GM21576 (cell line): ENCODE measurements around the gene PDE6H.

ENCODE experiments used
- ATAC-seq: cut with Tn5 transposase; IDR thresholded peaks from one replicate; pipeline ENCODE4 v1.9.1; 2021; ENCODE audit warnings: mild to moderate bottlenecking, moderate library complexity; ENCODE audit not compliant: unreplicated experiment

PDE6H gene

GRCh38 chr12:14999021-14999694 is 26.3 kb downstream of the PDE6H start:
- no peak for ATAC-seq

DNA sequence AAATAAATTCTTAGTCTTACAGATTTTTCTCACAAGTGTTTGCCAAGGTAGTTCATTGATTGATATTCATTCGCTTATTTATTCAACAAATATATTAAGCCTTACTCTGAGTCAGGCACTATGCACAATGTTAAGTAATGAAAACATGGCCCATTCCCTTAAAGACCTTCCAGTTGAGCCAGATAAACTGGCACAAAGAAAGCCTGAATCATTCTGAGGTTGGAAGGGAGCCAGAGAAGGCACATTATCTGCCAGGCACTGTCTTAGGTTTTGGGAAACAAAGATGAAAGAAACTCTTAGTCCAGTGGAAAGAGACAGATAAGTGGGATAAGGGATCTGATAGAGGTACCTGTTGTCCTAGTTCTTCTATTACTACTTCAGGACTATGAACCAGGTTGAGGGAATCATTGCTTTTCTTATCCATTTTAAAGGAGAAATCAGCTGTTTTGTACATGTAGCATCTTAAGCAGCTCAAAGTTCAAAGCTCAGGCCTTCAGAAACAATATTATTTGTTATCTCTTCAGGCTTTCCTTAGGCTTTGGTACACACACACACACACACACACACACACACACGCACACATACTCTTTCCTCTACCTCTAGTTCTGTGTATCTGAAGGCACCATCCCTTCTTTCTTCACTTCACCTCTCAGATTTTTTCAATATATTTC is 27.0 kb downstream of the PDE6H start:
- ATAC-seq = no peak

DNA sequence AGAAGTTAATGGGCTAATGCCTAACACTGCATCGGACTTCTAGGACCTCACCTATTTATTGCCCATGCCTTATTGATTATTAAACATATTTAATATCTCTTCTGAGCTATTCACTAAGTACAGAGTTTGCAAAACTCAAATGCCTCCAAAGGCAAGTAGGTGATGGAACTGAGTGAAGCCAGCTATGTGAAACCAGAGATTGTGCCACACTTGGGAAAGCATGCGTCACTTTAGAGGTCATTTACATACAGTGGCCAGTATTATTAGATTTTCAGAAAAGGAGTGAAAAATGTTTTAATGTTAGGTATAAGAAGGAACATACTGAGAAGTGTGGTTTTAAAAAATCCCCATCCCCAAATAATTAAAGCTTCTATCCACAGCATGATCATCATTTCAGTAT is 27.7 kb downstream of the PDE6H start:
- no peak for ATAC-seq

GRCh38 chr12:15001733-15002382 is 29.0 kb downstream of the PDE6H start:
- no peak for ATAC-seq

GRCh38 chr12:15004421-15004820 is 31.6 kb downstream of the PDE6H start:
- ATAC-seq = no peak

DNA sequence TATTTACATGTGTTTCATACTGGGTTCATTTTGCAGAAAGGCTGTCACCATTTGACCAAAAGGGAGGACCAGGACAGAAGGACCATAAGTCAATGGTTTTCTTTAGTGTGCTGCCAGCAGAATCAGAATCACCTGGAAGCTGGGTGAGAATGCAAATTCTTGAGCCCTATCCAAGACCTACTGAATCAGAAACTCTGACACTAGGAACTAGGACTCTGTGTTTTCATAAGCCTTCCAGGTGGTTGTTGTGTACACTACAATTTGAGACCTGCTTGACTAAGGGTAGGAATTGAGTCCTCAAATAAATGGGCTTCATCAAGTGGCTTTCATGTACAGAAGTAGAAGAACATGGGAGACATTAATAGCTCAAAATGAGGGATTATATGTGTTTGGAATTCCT is 32.2 kb downstream of the PDE6H start:
- no peak for ATAC-seq

GRCh38 chr12:15007551-15007950 is 34.7 kb downstream of the PDE6H start:
- no peak for ATAC-seq

DNA sequence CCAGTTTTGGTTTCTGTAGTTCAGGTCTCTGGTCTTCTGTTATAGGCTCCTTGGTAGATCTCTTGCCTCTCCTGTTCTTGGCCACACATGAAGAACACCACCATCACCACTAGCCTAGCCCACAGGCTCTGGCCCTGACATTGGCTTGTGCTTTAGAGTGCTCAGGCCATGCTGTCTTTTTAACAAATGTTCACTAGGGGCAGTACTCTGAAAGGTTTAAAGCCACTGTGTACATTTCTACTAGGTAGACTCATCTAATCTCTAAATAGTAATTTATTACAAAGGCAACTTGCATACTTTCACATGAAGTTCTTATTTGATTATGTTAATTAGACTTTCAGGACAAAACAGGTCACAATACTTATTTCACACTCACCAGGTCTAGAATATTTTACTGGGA is 38.3 kb downstream of the PDE6H start:
- ATAC-seq = no peak

GRCh38 chr12:15013634-15014179 is 40.9 kb downstream of the PDE6H start:
- ATAC-seq = no peak

GRCh38 chr12:15014708-15015107 is 41.9 kb downstream of the PDE6H start:
- no peak for ATAC-seq

GRCh38 chr12:15015121-15015520 is 42.3 kb downstream of the PDE6H start:
- no peak for ATAC-seq

DNA sequence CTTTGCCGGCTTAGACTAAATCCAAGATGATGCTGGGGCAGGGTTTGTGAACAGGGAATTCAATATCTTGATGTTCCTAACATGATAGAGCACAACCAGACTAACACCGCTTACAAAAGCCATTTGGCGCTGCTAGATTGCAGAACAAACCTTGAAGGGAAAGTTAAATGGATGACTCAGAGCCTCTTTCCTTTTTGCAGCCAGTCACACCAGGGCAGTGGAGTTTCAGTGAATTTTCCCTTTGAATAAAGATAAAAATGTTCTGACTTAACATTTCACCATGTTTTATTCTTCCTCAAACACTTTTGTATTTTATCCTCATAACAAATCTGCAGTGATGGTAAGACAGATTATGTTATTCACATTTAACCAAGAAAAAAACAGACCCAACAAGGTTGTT is 47.3 kb downstream of the PDE6H start:
- ATAC-seq = no peak
